Esophagus squamous epithelium (tissue), 5 donors: ENCODE results near the gene CEP250. TPM values are rescaled to one million over a fixed set of nuclear protein-coding genes. Genes with fewer than 3 reads are reported as not detected.

Experiments used
- DNase-seq: peaks from one replicate; lab custom pipeline; 2025; lab: John Stamatoyannopoulos, UW
- H3K27ac ChIP-seq, 4 donors: fragments of 200-600 bp; sonication (generic); one replicate each; pipeline ENCODE4 v1.5.1; 2016 to 2019; ENCODE audit warnings: mild to moderate bottlenecking in 1 of 4
- H3K27me3 ChIP-seq, 4 donors: fragments of 200-600 bp; sonication (generic); 1 replicate in 3 of 4; 2 replicates in 1 of 4; pipeline versions ENCODE4 v1.5.1 to v1.6.0; 2017 to 2021; ENCODE audit warnings: antibody characterized with exemption in 1 of 4
- H3K36me3 ChIP-seq, 3 donors: fragments of 200-600 bp; sonication (generic); one replicate each; pipeline ENCODE4 v1.5.1; 2016 to 2019
- H3K4me1 ChIP-seq, 3 donors: fragments of 200-600 bp; sonication (generic); one replicate each; pipeline ENCODE4 v1.5.1; 2017 to 2019
- H3K4me3 ChIP-seq, 4 donors: fragments of 200-600 bp; sonication (generic); 1 replicate in 3 of 4; 2 replicates in 1 of 4; pipeline ENCODE4 v1.5.1; 2016 to 2019; ENCODE audit warnings: mild to moderate bottlenecking in 2 of 4, moderate library complexity in 1 of 4
- H3K9me3 ChIP-seq, 3 donors: fragments of 200-600 bp; sonication (generic); one replicate each; pipeline ENCODE4 v1.5.1; 2016 to 2019
- POLR2A ChIP-seq, 4 donors: fragments of 450-650 bp; IDR thresholded peaks; one replicate each; pipeline ENCODE4 v1.6.1; 2017; ENCODE audit warnings: antibody characterized with exemption in 4 of 4, mild to moderate bottlenecking in 4 of 4, moderate library complexity in 3 of 4
- WGBS, 2 donors: methylation state at CpG; one replicate each; pipeline ENCODE4 v1.1.5; 2018; 5-methylcytosine and 5-hydroxymethylcytosine counted together
- intact Hi-C: fragments of 100-400 bp; cut with DNase I; formaldehyde crosslinking; loops from one replicate; pipeline ENCODE4 v1.15.0; 2022
- total RNA-seq, 4 donors: library from RNA; depleted of rRNA; stranded (reverse); fragments of >200 nt; gene quantifications; one replicate each; pipeline ENCODE4 v1.1.0, GENCODE V29; 2016
- TF ChIP-seq, protein P1 (sequence below), 6 experiments: fragments of 450-650 bp in 4 of 6; fragments of 200-600 bp in 2 of 6; sonication (generic) in 2 of 6; IDR thresholded peaks; one replicate each; pipeline ENCODE4 v1.5.1; 2016 to 2019; ENCODE audit warnings: antibody characterized with exemption in 6 of 6, mild to moderate bottlenecking in 4 of 6, moderate library complexity in 4 of 6
- donor health status: DM: yes; HTN: yes; CAD: no.

The CEP250 gene
- total RNA-seq, 4 donors from 2014 or later = 10.6 to 22.7 (median 16.6) TPM

DNA sequence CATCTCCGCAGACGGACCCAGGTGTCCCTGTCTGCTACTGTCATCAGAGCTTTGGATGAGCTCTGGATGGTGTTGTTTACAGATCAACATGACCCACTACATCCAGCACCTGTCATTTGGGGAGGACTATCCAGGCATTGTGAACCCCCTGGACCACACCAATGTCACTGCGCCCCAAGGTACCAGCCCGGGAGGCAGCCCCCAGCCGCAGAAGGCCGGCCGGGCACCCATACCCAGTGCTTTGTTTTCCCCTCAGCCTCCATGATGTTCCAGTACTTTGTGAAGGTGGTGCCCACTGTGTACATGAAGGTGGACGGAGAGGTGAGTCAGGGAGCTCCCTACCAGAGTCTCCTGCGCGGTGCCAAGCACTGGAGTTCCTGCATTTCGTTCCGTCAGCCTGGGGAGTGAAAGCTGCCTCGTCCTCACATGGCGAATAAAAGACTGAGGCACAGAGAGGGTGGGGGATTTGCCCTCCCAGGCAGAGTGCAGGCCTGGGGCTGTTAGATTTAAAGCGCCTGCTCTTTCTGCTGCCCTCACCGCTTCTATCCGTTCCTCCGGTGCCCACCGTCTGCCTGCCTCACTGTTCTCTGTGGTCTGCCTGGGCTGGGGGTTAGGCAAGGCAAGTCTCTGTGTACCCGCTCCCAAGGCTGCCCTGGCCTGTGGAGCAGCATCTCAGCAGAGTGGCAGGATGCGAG lies 100.7 kb downstream of the CEP250 start:
- H3K4me3 ChIP-seq = no peak overlapping the region
- intact Hi-C loops = no loop called here
- no peaks in the 10 kb centered on the region for H3K4me1 ChIP-seq
- H3K9me3 ChIP-seq = no peaks in the 10 kb centered on the region
- H3K27ac ChIP-seq = no peak overlapping the region
- 94 to 96% methylated on average over 11 to 13 of the region's 21 CpGs for WGBS, 2 donors
- peaks cover 21 to 77% (median 23%) of the 10 kb centered on the region in 3 donors for H3K36me3 ChIP-seq
- TF ChIP-seq POLR2A (IDR thresholded peaks at IDR 0.05) = no peak
- TF ChIP-seq, protein P1, sequence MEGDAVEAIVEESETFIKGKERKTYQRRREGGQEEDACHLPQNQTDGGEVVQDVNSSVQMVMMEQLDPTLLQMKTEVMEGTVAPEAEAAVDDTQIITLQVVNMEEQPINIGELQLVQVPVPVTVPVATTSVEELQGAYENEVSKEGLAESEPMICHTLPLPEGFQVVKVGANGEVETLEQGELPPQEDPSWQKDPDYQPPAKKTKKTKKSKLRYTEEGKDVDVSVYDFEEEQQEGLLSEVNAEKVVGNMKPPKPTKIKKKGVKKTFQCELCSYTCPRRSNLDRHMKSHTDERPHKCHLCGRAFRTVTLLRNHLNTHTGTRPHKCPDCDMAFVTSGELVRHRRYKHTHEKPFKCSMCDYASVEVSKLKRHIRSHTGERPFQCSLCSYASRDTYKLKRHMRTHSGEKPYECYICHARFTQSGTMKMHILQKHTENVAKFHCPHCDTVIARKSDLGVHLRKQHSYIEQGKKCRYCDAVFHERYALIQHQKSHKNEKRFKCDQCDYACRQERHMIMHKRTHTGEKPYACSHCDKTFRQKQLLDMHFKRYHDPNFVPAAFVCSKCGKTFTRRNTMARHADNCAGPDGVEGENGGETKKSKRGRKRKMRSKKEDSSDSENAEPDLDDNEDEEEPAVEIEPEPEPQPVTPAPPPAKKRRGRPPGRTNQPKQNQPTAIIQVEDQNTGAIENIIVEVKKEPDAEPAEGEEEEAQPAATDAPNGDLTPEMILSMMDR (IDR thresholded peaks at IDR 0.05) = no peak
- no peak for DNase-seq
- H3K27me3 ChIP-seq = no peaks in the 10 kb centered on the region

- TF ChIP-seq, protein P1 (IDR thresholded peaks at IDR 0.05) = no peak
- TF ChIP-seq POLR2A (IDR thresholded peaks at IDR 0.05) = no peak
- Histone ChIP-seq H3K36me3 (peaks cover 18 to 69% (median 21%) of the 10 kb centered on the region in 3 donors), H3K9me3 (no peaks in the 10 kb centered on the region), H3K4me3 (no peak overlapping the region), H3K4me1 (no peaks in the 10 kb centered on the region), H3K27ac (no peak overlapping the region), H3K27me3 (no peaks in the 10 kb centered on the region)
- intact Hi-C loops = no loop called here
- 97 to 100% methylated on average over 2 to 5 of the region's 8 CpGs for WGBS, 2 donors
- no peak for DNase-seq
Observed at GRCh38 chr20:35556871-35557270, 101.5 kb downstream of the CEP250 start.

GRCh38 chr20:35558451-35558850 lies 103.1 kb downstream of the CEP250 start:
- Histone ChIP-seq H3K36me3 (peaks cover 18 to 53% (median 21%) of the 10 kb centered on the region in 3 donors), H3K27ac (no peak overlapping the region), H3K4me3 (no peak overlapping the region), H3K27me3 (no peaks in the 10 kb centered on the region), H3K4me1 (no peaks in the 10 kb centered on the region), H3K9me3 (no peaks in the 10 kb centered on the region)
- 77 to 84% methylated on average over 2 of the region's 4 CpGs for WGBS, 2 donors
- no peak for TF ChIP-seq POLR2A (IDR thresholded peaks at IDR 0.05)
- TF ChIP-seq, protein P1 (IDR thresholded peaks at IDR 0.05) = no peak
- no peak for DNase-seq
- intact Hi-C loops = no loop called here

- no peak for DNase-seq
- no peaks in the 10 kb centered on the region for H3K27me3 ChIP-seq
- intact Hi-C loops = no loop called here
- H3K27ac ChIP-seq = no peak overlapping the region
- H3K4me1 ChIP-seq = no peaks in the 10 kb centered on the region
- H3K9me3 ChIP-seq = no peaks in the 10 kb centered on the region
- peaks cover 16 to 46% (median 21%) of the 10 kb centered on the region in 3 donors for H3K36me3 ChIP-seq
- TF ChIP-seq, protein P1 (IDR thresholded peaks at IDR 0.05) = no peak
- TF ChIP-seq POLR2A (IDR thresholded peaks at IDR 0.05) = no peak
- no peak overlapping the region for H3K4me3 ChIP-seq
- WGBS, 2 donors = 90 to 92% methylated on average over 12 to 20 of the region's 24 CpGs
Observed at GRCh38 chr20:35559042-35559693, 103.8 kb downstream of the CEP250 start.

GRCh38 chr20:35560105-35560511 lies 104.7 kb downstream of the CEP250 start:
- Histone ChIP-seq H3K9me3 (no peaks in the 10 kb centered on the region), H3K4me1 (no peaks in the 10 kb centered on the region), H3K27ac (no peak overlapping the region), H3K4me3 (no peak overlapping the region), H3K36me3 (peaks cover 13 to 37% (median 21%) of the 10 kb centered on the region in 3 donors), H3K27me3 (no peaks in the 10 kb centered on the region)
- 50 to 64% methylated on average over 5 to 16 of the region's 18 CpGs for WGBS, 2 donors
- TF ChIP-seq, protein P1 (IDR thresholded peaks at IDR 0.05) = no peak
- TF ChIP-seq POLR2A (IDR thresholded peaks at IDR 0.05) = no peak
- DNase-seq = no peak
- intact Hi-C loops = no loop called here
